Measurements from ENCODE around the gene SEC16B. TPM values are rescaled to one million over a fixed set of nuclear protein-coding genes. Genes with fewer than 3 reads are reported as not detected.

Gene SEC16B
- total and polyA plus RNA-seq, 10 donors = 2.9 to 15.4 (median 7.8) TPM

GRCh38 chr1:177941976-177942375, 27.9 kb downstream of the SEC16B start:
- Histone ChIP-seq H3K4me3 (no peak overlapping the region), H3K36me3 (peaks cover 0 to 36% (median 2%) of the 10 kb centered on the region in 6 donors), H3K27me3 (replicated peaks in 1 of 7) (no peaks in the 10 kb centered on the region), H3K9me3 (no peaks in the 10 kb centered on the region), H3K27ac (no peak overlapping the region), H3K4me1 (peaks cover 0 to 16% (median 0%) of the 10 kb centered on the region in 6 donors)
- DNase-seq = no peak
- intact Hi-C loops (cut with DNase I; ENCODE audit: low total_unique reads) = no loop called here
- TF ChIP-seq CTCF (IDR thresholded peaks at IDR 0.05 in 8 of 11, conservative IDR thresholded peaks at IDR 0.05 in 3 of 11) (no peak), POLR2A (IDR thresholded peaks at IDR 0.05) (no peak), POLR2AphosphoS5 (IDR thresholded peaks at IDR 0.05) (no peak)
- 87 to 97% (median 94%) methylated on average over 5 of the region's 5 CpGs for WGBS, 5 donors

DNA sequence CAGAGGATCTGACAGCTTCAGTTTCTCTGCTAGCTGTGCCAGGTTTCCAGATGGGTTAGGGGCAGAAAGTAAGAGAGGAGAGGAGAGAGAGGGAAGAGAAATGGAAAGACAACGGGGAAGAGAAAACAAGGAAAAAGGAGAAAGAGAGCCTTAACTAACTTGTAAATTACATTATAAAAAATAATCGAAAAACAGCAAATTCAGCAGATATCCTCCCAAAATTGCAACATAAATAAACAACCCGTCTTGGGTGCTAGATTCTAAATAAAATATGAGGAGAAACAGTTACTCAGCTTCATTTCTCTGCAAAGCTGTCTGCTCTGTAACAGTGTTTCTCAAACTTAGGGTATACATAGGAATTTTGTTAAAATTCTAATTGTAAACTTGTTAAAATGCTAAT, 29.2 kb downstream of the SEC16B start:
- Histone ChIP-seq H3K27ac (no peak overlapping the region), H3K27me3 (replicated peaks in 1 of 7) (no peaks in the 10 kb centered on the region), H3K9me3 (no peaks in the 10 kb centered on the region), H3K4me1 (peaks cover 0 to 11% (median 0%) of the 10 kb centered on the region in 6 donors), H3K36me3 (peaks cover 0 to 49% (median 2%) of the 10 kb centered on the region in 6 donors), H3K4me3 (no peak overlapping the region)
- 77 to 92% (median 79%) methylated on average over 3 of the region's 3 CpGs for whole genome bisulfite sequencing, 5 donors
- no peak for DNase-seq
- intact Hi-C loops (cut with DNase I; ENCODE audit: low total_unique reads) = no loop called here
- TF ChIP-seq POLR2AphosphoS5 (IDR thresholded peaks at IDR 0.05) (no peak), POLR2A (IDR thresholded peaks at IDR 0.05) (no peak), CTCF (IDR thresholded peaks at IDR 0.05 in 8 of 11, conservative IDR thresholded peaks at IDR 0.05 in 3 of 11) (no peak)

DNA sequence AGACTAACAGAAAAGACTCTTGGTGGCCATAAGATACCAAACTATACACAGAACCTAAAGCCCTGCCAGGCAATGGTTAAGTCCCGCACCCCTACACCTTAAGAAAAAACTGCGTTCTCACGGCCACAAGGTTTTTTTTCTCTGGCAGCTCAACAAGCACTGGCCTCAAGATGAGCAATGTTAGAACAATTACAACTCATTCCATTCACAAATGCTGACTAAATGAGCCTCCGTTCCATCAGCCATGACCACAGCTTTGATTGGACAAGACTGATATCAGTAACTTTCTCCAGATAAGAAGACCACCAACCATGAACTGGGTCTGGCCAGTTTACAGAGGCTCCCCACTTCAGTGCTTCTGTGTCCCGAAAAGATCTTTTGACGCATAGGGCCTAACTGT, 31.9 kb downstream of the SEC16B start:
- no peaks in the 10 kb centered on the region for H3K9me3 ChIP-seq
- no peaks in the 10 kb centered on the region for H3K4me1 ChIP-seq
- H3K27ac ChIP-seq = no peak overlapping the region
- no peaks in the 10 kb centered on the region for H3K27me3 ChIP-seq (replicated peaks in 1 of 7)
- peaks cover 0 to 49% (median 2%) of the 10 kb centered on the region in 6 donors for H3K36me3 ChIP-seq
- no peak overlapping the region for H3K4me3 ChIP-seq
- no peak for DNase-seq
- intact Hi-C loops (cut with DNase I; ENCODE audit: low total_unique reads) = no loop called here
- WGBS, 5 donors = 86 to 96% (median 90%) methylated on average over 5 to 6 of the region's 6 CpGs
- TF ChIP-seq POLR2AphosphoS5 (IDR thresholded peaks at IDR 0.05) (no peak), POLR2A (IDR thresholded peaks at IDR 0.05) (no peak), CTCF (IDR thresholded peaks at IDR 0.05 in 8 of 11, conservative IDR thresholded peaks at IDR 0.05 in 3 of 11) (no peak)

GRCh38 chr1:177937174-177937770, 32.6 kb downstream of the SEC16B start:
- no peak for DNase-seq
- H3K9me3 ChIP-seq = no peaks in the 10 kb centered on the region
- no peak overlapping the region for H3K27ac ChIP-seq
- TF ChIP-seq POLR2A (IDR thresholded peaks at IDR 0.05) (no peak), CTCF (IDR thresholded peaks at IDR 0.05 in 8 of 11, conservative IDR thresholded peaks at IDR 0.05 in 3 of 11) (no peak), POLR2AphosphoS5 (IDR thresholded peaks at IDR 0.05) (no peak)
- no peaks in the 10 kb centered on the region for H3K27me3 ChIP-seq (replicated peaks in 1 of 7)
- WGBS, 5 donors = 74 to 87% (median 83%) methylated on average over 9 of the region's 9 CpGs
- intact Hi-C loops (cut with DNase I; ENCODE audit: low total_unique reads) = no loop called here
- peaks cover 0 to 52% (median 2%) of the 10 kb centered on the region in 6 donors for H3K36me3 ChIP-seq
- H3K4me3 ChIP-seq = no peak overlapping the region
- no peaks in the 10 kb centered on the region for H3K4me1 ChIP-seq
